ENCODE results near the gene USP47. TPM values are rescaled to one million over a fixed set of nuclear protein-coding genes. Genes with fewer than 3 reads are reported as not detected.

USP47 gene
- total and polyA plus RNA-seq, 2 experiments from 2014 or later = 16.3 to 36.7 TPM

GRCh38 chr11:11865449-11865848 lies 23.7 kb downstream of the USP47 start (continued):
- TF ChIP-seq ZNF462 (CRISPR knock-in tag; IDR thresholded peaks at IDR 0.05) = no peak

GRCh38 chr11:11866203-11866602 lies 24.4 kb downstream of the USP47 start:
- Histone ChIP-seq H3F3A (replicated peaks; ENCODE audit: low read depth) (no peaks in the 10 kb centered on the region), H3K27ac (ENCODE audit: low read depth) (no peak overlapping the region), H3K4me1 (ENCODE audit: insufficient read depth) (peaks cover 29% of the 10 kb centered on the region), H3K27me3 (ENCODE audit: insufficient read depth) (no peaks in the 10 kb centered on the region), H3K36me3 (ENCODE audit: insufficient read depth) (no peaks in the 10 kb centered on the region), H3K4me2 (peak overlapping the region; percentile 48; the same call in 1 of the 2 replicates), H2AFZ (no peak overlapping the region), H3K9me2 (ENCODE audit: insufficient read depth) (no peaks in the 10 kb centered on the region), H4K20me1 (replicated peaks; ENCODE audit: insufficient read depth) (no peaks in the 10 kb centered on the region; the same call in 1 of the 2 replicates), H3K79me2 (replicated peaks; ENCODE audit: insufficient read depth) (peaks cover 96% of the 10 kb centered on the region), H3K4me3 (no peak overlapping the region)
- no peak for TF ChIP-seq NANOG (IDR thresholded peaks at IDR 0.05; ENCODE audit: borderline replicate concordance)
- TF ChIP-seq EZH2phosphoT487 (IDR thresholded peaks at IDR 0.05; ENCODE audit: unreplicated experiment) = no peak
- no peak for TF ChIP-seq ETS1 (IDR thresholded peaks at IDR 0.05)
- no peak for TF ChIP-seq ZNF331 (CRISPR knock-in tag; IDR thresholded peaks at IDR 0.05; ENCODE audit: low read depth)
- TF ChIP-seq CREB1 (CRISPR knock-in tag; IDR thresholded peaks at IDR 0.05; ENCODE audit: low read depth) = no peak
- TF ChIP-seq REST (IDR thresholded peaks at IDR 0.05; ENCODE audit: unreplicated experiment) = no peak
- no peak for TF ChIP-seq ZNF114 (CRISPR knock-in tag; IDR thresholded peaks at IDR 0.05)
- DNase-seq (ENCODE audit: low spot score) = no peak
- Mint-ChIP-seq H3K9me3 (no peaks in the 10 kb centered on the region), H3K4me1 (peaks cover 48% of the 10 kb centered on the region), H3K36me3 (ENCODE audit: low read depth) (no peaks in the 10 kb centered on the region; the same call in 2 of the 3 replicates), H3K4me3 (no peak overlapping the region), H3K27ac (no peak overlapping the region), H3K27me3 (ENCODE audit: insufficient read depth, low read depth, poor library complexity) (no peaks in the 10 kb centered on the region)
- ATAC-seq = no peak
